Measurements from ENCODE around the gene DSTYK.

DSTYK gene

DNA sequence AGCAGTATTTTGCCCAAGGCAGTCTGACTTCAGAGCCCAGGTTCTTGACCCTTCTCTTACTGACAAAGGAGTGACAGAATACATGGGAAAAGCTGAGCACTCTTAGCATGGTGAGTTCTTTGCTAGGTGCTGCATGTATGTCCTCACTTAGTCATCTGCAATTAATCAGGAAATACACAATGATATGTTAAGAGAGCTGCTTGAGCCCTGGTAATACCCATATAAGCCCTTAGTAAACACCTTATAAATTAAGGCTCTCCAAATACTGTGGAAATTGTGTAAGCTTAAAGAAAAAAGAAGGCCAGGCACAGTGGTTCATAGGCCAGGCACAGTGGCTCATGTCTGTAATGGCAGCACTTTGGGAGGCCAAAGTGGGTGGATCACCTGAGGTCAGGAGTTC is 113.3 kb downstream of the DSTYK start:
- no peaks in the 10 kb centered on the region for H3K27me3 ChIP-seq (ENCODE audit: control insufficient read depth, insufficient read depth, low read length)
- no peaks in the 10 kb centered on the region for H3K4me1 ChIP-seq (ENCODE audit: control insufficient read depth, insufficient read depth, low read length)
- H3K9ac ChIP-seq (ENCODE audit: low read length) = no peak overlapping the region
- no peak overlapping the region for H3K4me3 ChIP-seq (ENCODE audit: low read depth, low read length)
- H3K27ac ChIP-seq (ENCODE audit: low read depth, low read length) = no peak overlapping the region
- no peaks in the 10 kb centered on the region for H3K9me3 ChIP-seq (ENCODE audit: control insufficient read depth, insufficient read depth, low read depth, low read length)
- peaks cover 95% of the 10 kb centered on the region for H3K36me3 ChIP-seq (ENCODE audit: control insufficient read depth, insufficient read depth, low read length)

- no peak overlapping the region for H3K9ac ChIP-seq (ENCODE audit: low read length)
- no peaks in the 10 kb centered on the region for H3K27me3 ChIP-seq (ENCODE audit: control insufficient read depth, insufficient read depth, low read length)
- H3K27ac ChIP-seq (ENCODE audit: low read depth, low read length) = no peak overlapping the region
- H3K9me3 ChIP-seq (ENCODE audit: control insufficient read depth, insufficient read depth, low read depth, low read length) = no peaks in the 10 kb centered on the region
- H3K4me1 ChIP-seq (ENCODE audit: control insufficient read depth, insufficient read depth, low read length) = no peaks in the 10 kb centered on the region
- peaks cover 96% of the 10 kb centered on the region for H3K36me3 ChIP-seq (ENCODE audit: control insufficient read depth, insufficient read depth, low read length)
- H3K4me3 ChIP-seq (ENCODE audit: low read depth, low read length) = no peak overlapping the region
Observed at GRCh38 chr1:205095422-205095821, 116.1 kb downstream of the DSTYK start.
